ENCODE measurements around the gene BAMBI. TPM values are rescaled to one million over a fixed set of nuclear protein-coding genes. Genes with fewer than 3 reads are reported as not detected.

BAMBI gene
- polyA plus RNA-seq, 1 donor (not counting 4 experiments of a cell fraction or from before 2014, with no cell fraction given) = 2.9 TPM

- no peak for DNase-seq (ENCODE audit: low read depth, low spot score)
- no peak overlapping the region for H3K4me3 ChIP-seq (ENCODE audit: control insufficient read depth in 2 of 3, extremely low read depth in 1 of 3, insufficient read depth in 2 of 3, low read depth in 1 of 3, low read length in 3 of 3)
- H3K79me2 ChIP-seq (ENCODE audit: control insufficient read depth, insufficient read depth, low read length) = no peaks in the 10 kb centered on the region
- no peak overlapping the region for H3K4me2 ChIP-seq (ENCODE audit: control insufficient read depth, extremely low read depth, insufficient read depth, low read depth, low read length)
- H3K27me3 ChIP-seq (ENCODE audit: control insufficient read depth, extremely low read depth, insufficient read depth, low read length) = no peaks in the 10 kb centered on the region
- H3K27ac ChIP-seq (ENCODE audit: control insufficient read depth, insufficient read depth, low read length) = no peak overlapping the region
- dilution Hi-C loops (cut with MboI; ENCODE audit: extremely low pct_ligation_motif_present, low sequenced_read_pairs) = no loop called here
- H3K9me3 ChIP-seq (ENCODE audit: control insufficient read depth, low read depth, low read length) = no peaks in the 10 kb centered on the region
- FAIRE-seq = no peak
- no peaks in the 10 kb centered on the region for H3K4me1 ChIP-seq (ENCODE audit: control insufficient read depth, extremely low read depth, insufficient read depth, low read length)
- no peaks in the 10 kb centered on the region for H3K36me3 ChIP-seq (ENCODE audit: control insufficient read depth in 2 of 2, extremely low read depth in 1 of 2, insufficient read depth in 2 of 2, low read length in 2 of 2)
- H3K9ac ChIP-seq (ENCODE audit: control insufficient read depth, extremely low read depth, insufficient read depth, low read length) = no peak overlapping the region
- H2AFZ ChIP-seq (ENCODE audit: control insufficient read depth, low read length) = no peak overlapping the region
- no peak for TF ChIP-seq CTCF (optimal IDR thresholded peaks at IDR 0.05 in 1 of 3, IDR thresholded peaks at IDR 0.05 in 1 of 3, conservative IDR thresholded peaks at IDR 0.05 in 1 of 3; ENCODE audit: extremely low read depth in 1 of 3, insufficient read depth in 2 of 3, low read length in 3 of 3)
- TF ChIP-seq EZH2 (IDR thresholded peaks at IDR 0.05; ENCODE audit: low read length) = no peak
- no peaks in the 10 kb centered on the region for H4K20me1 ChIP-seq (ENCODE audit: control insufficient read depth, extremely low read depth, insufficient read depth, low read length)
- no peaks in the 10 kb centered on the region for H3K9me1 ChIP-seq (ENCODE audit: control insufficient read depth, extremely low read depth, insufficient read depth, low read length)
Measured at GRCh38 chr10:28644647-28645046, 32.7 kb upstream of the BAMBI start.

GRCh38 chr10:28652106-28652505, 25.2 kb upstream of the BAMBI start:
- no peak for FAIRE-seq

More at GRCh38 chr10:28652106-28652505, 25.2 kb upstream of the BAMBI start:
- no peak overlapping the region for H2AFZ ChIP-seq (ENCODE audit: control insufficient read depth, low read length)
- no peaks in the 10 kb centered on the region for H3K27me3 ChIP-seq (ENCODE audit: control insufficient read depth, extremely low read depth, insufficient read depth, low read length)
- H3K79me2 ChIP-seq (ENCODE audit: control insufficient read depth, insufficient read depth, low read length) = no peaks in the 10 kb centered on the region
- no peaks in the 10 kb centered on the region for H4K20me1 ChIP-seq (ENCODE audit: control insufficient read depth, extremely low read depth, insufficient read depth, low read length)
- no peak overlapping the region for H3K4me3 ChIP-seq (ENCODE audit: control insufficient read depth in 2 of 3, extremely low read depth in 1 of 3, insufficient read depth in 2 of 3, low read depth in 1 of 3, low read length in 3 of 3)
- no peak overlapping the region for H3K9ac ChIP-seq (ENCODE audit: control insufficient read depth, extremely low read depth, insufficient read depth, low read length)
- no peak overlapping the region for H3K27ac ChIP-seq (ENCODE audit: control insufficient read depth, insufficient read depth, low read length)
- TF ChIP-seq EZH2 (IDR thresholded peaks at IDR 0.05; ENCODE audit: low read length) (no peak), CTCF (optimal IDR thresholded peaks at IDR 0.05 in 1 of 3, IDR thresholded peaks at IDR 0.05 in 1 of 3, conservative IDR thresholded peaks at IDR 0.05 in 1 of 3; ENCODE audit: extremely low read depth in 1 of 3, insufficient read depth in 2 of 3, low read length in 3 of 3) (no peak)
- no peaks in the 10 kb centered on the region for H3K9me1 ChIP-seq (ENCODE audit: control insufficient read depth, extremely low read depth, insufficient read depth, low read length)
- H3K9me3 ChIP-seq (ENCODE audit: control insufficient read depth, low read depth, low read length) = no peaks in the 10 kb centered on the region
- H3K4me1 ChIP-seq (ENCODE audit: control insufficient read depth, extremely low read depth, insufficient read depth, low read length) = no peaks in the 10 kb centered on the region
- H3K4me2 ChIP-seq (ENCODE audit: control insufficient read depth, extremely low read depth, insufficient read depth, low read depth, low read length) = no peak overlapping the region
- dilution Hi-C loops (cut with MboI; ENCODE audit: extremely low pct_ligation_motif_present, low sequenced_read_pairs) = no loop called here
- no peak for DNase-seq (ENCODE audit: low read depth, low spot score)
- no peaks in the 10 kb centered on the region for H3K36me3 ChIP-seq (ENCODE audit: control insufficient read depth in 2 of 2, extremely low read depth in 1 of 2, insufficient read depth in 2 of 2, low read length in 2 of 2)

All from keratinocyte (primary cell).